GM23338 (cell line): ENCODE results near the gene ZNF717. TPM values are rescaled to one million over a fixed set of nuclear protein-coding genes. Genes with fewer than 3 reads are reported as not detected.
"Not testable (repeated sequence)": the region's sequence is repeated elsewhere in the genome, so short reads cannot be mapped to it uniquely, and the experiment has no call there.

Experiments used
- ATAC-seq: fragments of 200-7000 bp; cut with Tn5 transposase; 3 replicates; pipeline ENCODE4 v1.9.1; 2020
- DNase-seq: peaks from one replicate; pipeline ENCODE4 v3.0.0-alpha.2; 2015; ENCODE audit warnings: low spot score
- H2AFZ ChIP-seq: fragments of 200-600 bp; sonication (generic); 2 replicates; pipeline ENCODE4 v1.8.0; 2016; ENCODE audit warnings: antibody characterized with exemption, mild to moderate bottlenecking, moderate library complexity
- H3F3A ChIP-seq: fragments of 200-600 bp; sonication (generic); replicated peaks from 2 replicates; pipeline ENCODE4 v1.8.0; 2017; ENCODE audit warnings: antibody characterized with exemption, mixed run types, low read depth
- H3K27ac ChIP-seq: fragments of 200-600 bp; sonication (generic); 2 replicates; pipeline ENCODE4 v1.6.1; 2016; ENCODE audit warnings: low read depth
- H3K27me3 ChIP-seq: fragments of 200-600 bp; sonication (generic); 2 replicates; pipeline ENCODE4 v1.8.0; 2016; ENCODE audit warnings: mild to moderate bottlenecking, mixed run types, moderate library complexity; ENCODE audit not compliant: insufficient read depth
- H3K36me3 ChIP-seq: fragments of 200-600 bp; sonication (generic); 2 replicates; pipeline ENCODE4 v1.8.0; 2016; ENCODE audit warnings: mild to moderate bottlenecking; ENCODE audit not compliant: insufficient read depth
- H3K4me1 ChIP-seq: fragments of 200-600 bp; sonication (generic); 2 replicates; pipeline ENCODE4 v1.8.0; 2016; ENCODE audit warnings: mild to moderate bottlenecking, moderate library complexity; ENCODE audit not compliant: insufficient read depth
- H3K4me2 ChIP-seq: fragments of 200-600 bp; sonication (generic); 2 replicates; pipeline ENCODE4 v1.7.1; 2017; ENCODE audit warnings: mixed run types
- H3K4me3 ChIP-seq: fragments of 200-600 bp; sonication (generic); 2 replicates; pipeline ENCODE4 v1.6.1; 2016; ENCODE audit warnings: mixed run types
- H3K79me2 ChIP-seq: fragments of 200-600 bp; sonication (generic); replicated peaks from 2 replicates; pipeline ENCODE4 v1.8.0; 2017; ENCODE audit warnings: mild to moderate bottlenecking; ENCODE audit not compliant: insufficient read depth
- H3K9me2 ChIP-seq: fragments of 200-600 bp; sonication (generic); 2 replicates; pipeline ENCODE4 v1.8.0; 2017; ENCODE audit not compliant: insufficient read depth
- H4K20me1 ChIP-seq: fragments of 200-600 bp; sonication (generic); replicated peaks from 2 replicates; pipeline ENCODE4 v1.8.0; 2017; ENCODE audit warnings: mild to moderate bottlenecking; ENCODE audit not compliant: insufficient read depth
- H3K27ac Mint-ChIP-seq: 2 replicates; pipeline ENCODE4 v1.8.0; 2020; ENCODE audit warnings: inconsistent platforms, mild to moderate bottlenecking, moderate library complexity, mixed read lengths
- H3K27me3 Mint-ChIP-seq: 3 replicates; pipeline ENCODE4 v1.8.0; 2022; ENCODE audit warnings: low read depth, mild to moderate bottlenecking, moderate library complexity, mixed read lengths, inconsistent platforms; ENCODE audit not compliant: insufficient read depth, poor library complexity
- H3K36me3 Mint-ChIP-seq: 3 replicates; pipeline ENCODE4 v1.8.0; 2021; ENCODE audit warnings: low read depth, mild to moderate bottlenecking, inconsistent platforms, moderate library complexity, mixed read lengths
- H3K4me1 Mint-ChIP-seq: 3 replicates; pipeline ENCODE4 v1.8.0; 2020; ENCODE audit warnings: mild to moderate bottlenecking, inconsistent platforms, mixed read lengths
- H3K4me3 Mint-ChIP-seq: 3 replicates; pipeline ENCODE4 v1.8.0; 2021; ENCODE audit warnings: moderate library complexity, mild to moderate bottlenecking, inconsistent platforms, mixed read lengths
- H3K9me3 Mint-ChIP-seq: 3 replicates; pipeline ENCODE4 v1.8.0; 2020; ENCODE audit warnings: moderate library complexity, mild to moderate bottlenecking, inconsistent platforms, mixed read lengths
- POLR2AphosphoS5 ChIP-seq: IDR thresholded peaks from 2 replicates; pipeline ENCODE4 v1.6.1; 2016; ENCODE audit warnings: antibody characterized with exemption, low read depth
- long read RNA-seq: library from polyadenylated mRNA; unstranded; transcript quantifications from one replicate; pipeline ENCODE4 v2.0.0, GENCODE V29; 2020; ENCODE audit not compliant: unreplicated experiment
- polyA plus RNA-seq: library from polyadenylated mRNA; unstranded; fragments of >200 nt; fragmentation: Nextera tagmentation; extraction: Ambion mirVana; gene quantifications from 2 replicates; pipeline ENCODE4 v1.2.1, GENCODE V29; 2016
- total RNA-seq: library from RNA; depleted of rRNA; stranded (reverse); fragments of >200 nt; shearing (Covaris generic); gene quantifications from 2 replicates; pipeline ENCODE4 v1.2.3, GENCODE V29; 2014; rRNA removed
- TF ChIP-seq, protein P1 (sequence below), 2 experiments: fragments of 200-600 bp in 1 of 2; sonication (generic) in 1 of 2; conservative IDR thresholded peaks; 2 replicates each; pipeline versions ENCODE4 v1.5.1 to v1.6.1; 2016 to 2017; ENCODE audit warnings: antibody characterized with exemption in 2 of 2, low read depth in 2 of 2, mild to moderate bottlenecking in 2 of 2, moderate library complexity in 1 of 2

Gene ZNF717
- 15.3 and 15.7 TPM in 2 replicates for total RNA-seq
- 7.5 and 7.7 TPM in 2 replicates for polyA plus RNA-seq
- long read RNA-seq, result 0 reads

DNA sequence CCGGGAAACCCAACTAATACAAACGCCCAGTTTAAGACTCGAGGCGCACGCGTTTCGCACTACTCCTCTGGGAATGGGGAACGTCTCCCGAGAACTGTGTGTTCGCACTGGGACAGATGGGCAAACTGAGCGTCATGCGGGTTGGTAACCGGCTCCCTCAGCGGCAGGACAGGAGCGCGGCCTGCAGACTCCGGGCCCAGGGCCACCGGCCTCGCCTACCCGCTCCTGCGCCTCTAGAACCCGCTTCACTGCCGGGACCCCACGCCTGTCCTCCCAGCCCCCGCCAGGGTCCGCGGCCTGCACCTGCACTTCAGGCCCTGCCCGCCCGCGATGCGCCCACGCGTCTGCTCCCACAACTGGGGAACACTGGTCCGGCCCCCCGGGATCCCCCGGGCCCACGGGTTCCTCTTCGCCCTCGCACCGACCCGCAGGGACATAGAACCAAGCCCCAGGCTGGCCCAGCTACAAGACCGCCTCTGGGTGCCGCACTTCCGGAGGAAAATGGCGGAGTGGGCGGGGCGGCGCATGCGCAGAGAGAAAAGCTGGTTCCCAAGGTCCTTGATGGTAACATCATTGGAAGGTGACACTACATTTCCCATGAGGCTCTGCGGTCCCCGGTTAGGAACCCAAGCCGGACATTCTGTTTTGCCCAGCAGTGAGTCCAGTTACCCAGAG is at the start of gene ZNF717:
Gene ZNF717 (minus strand): TSS at position 469 of the 675 bp plus-strand sequence. CDS start 2,187 bp downstream, outside the sequence.
- peak within 1 kb of the TSS; percentile 71 for H3K4me3 Mint-ChIP-seq
- not testable (repeated sequence) for H3K27me3 ChIP-seq, H4K20me1 ChIP-seq, H3K4me1 Mint-ChIP-seq, H3K4me1 ChIP-seq, H3K36me3 ChIP-seq, H3K27me3 Mint-ChIP-seq, ATAC-seq, H3F3A ChIP-seq, H3K27ac ChIP-seq, H2AFZ ChIP-seq, H3K27ac Mint-ChIP-seq, H3K79me2 ChIP-seq, H3K9me2 ChIP-seq
- peak; percentile 50 for DNase-seq
- peaks cover 71% of the 10 kb centered on the region for H3K9me3 Mint-ChIP-seq
- Histone ChIP-seq H3K4me2 (peak within 1 kb of the TSS; percentile 72), H3K4me3 (peak within 1 kb of the TSS; percentile 56)
- H3K36me3 Mint-ChIP-seq, result peaks cover 61% of the 10 kb centered on the region
- peak; percentile 58 for TF ChIP-seq POLR2AphosphoS5

DNA sequence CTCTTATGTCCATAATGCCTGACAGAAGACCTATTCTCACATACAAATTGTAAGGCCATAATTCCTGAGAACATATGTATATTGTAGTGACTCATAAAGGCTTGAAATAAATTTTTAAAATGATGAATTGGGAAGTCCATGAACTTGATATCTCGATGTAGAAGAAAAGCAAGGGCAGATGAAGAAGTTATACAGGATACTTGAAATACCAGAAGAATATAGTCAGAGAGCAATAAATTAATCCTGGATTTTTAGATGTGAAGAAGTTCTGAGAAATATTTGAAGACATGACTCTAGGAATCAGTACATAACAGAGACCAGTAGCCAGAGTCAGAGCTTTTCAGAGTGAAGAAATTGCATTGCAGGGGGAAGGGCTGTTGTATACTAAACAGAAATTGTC is 45.7 kb upstream of the ZNF717 start:
- H3K4me2 ChIP-seq, H4K20me1 ChIP-seq, H3F3A ChIP-seq, H3K27me3 Mint-ChIP-seq, H3K79me2 ChIP-seq, H2AFZ ChIP-seq, H3K4me3 ChIP-seq, H3K36me3 ChIP-seq, H3K4me1 Mint-ChIP-seq, ATAC-seq, H3K4me3 Mint-ChIP-seq, H3K27ac ChIP-seq, DNase-seq, H3K27me3 ChIP-seq, H3K9me2 ChIP-seq, H3K27ac Mint-ChIP-seq, H3K4me1 ChIP-seq: not testable (repeated sequence)
- Mint-ChIP-seq H3K9me3 (peaks cover 23% of the 10 kb centered on the region), H3K36me3 (peaks cover 24% of the 10 kb centered on the region)

DNA sequence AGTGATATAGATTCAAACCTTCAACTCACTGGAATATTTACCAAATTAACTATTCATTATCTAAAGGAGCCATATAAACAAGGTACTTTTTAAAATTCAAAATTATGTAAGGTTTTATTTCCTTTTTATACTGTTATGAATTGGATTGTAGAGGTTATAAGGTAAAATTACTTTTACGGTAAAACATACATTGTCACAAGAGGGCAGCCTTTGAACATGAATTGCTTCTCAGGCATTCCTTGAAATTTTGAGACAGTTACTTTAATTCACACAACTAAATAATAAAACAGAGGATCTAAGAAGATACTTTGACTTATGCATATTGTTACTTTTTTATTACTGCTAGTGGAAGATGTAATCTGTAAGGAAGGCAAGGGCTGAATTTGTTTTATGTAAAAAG is 32.7 kb upstream of the ZNF717 start:
- not testable (repeated sequence) for H3K79me2 ChIP-seq, ATAC-seq, H4K20me1 ChIP-seq, H3K27ac ChIP-seq, H3K4me3 ChIP-seq, H3K27me3 Mint-ChIP-seq, H3K36me3 ChIP-seq, DNase-seq, H2AFZ ChIP-seq, H3K27ac Mint-ChIP-seq, H3K36me3 Mint-ChIP-seq, H3F3A ChIP-seq, H3K9me3 Mint-ChIP-seq, H3K27me3 ChIP-seq, H3K9me2 ChIP-seq
- H3K4me1 Mint-ChIP-seq, result peaks cover 64% of the 10 kb centered on the region
- Histone ChIP-seq H3K4me1 (peaks cover 57% of the 10 kb centered on the region), H3K4me2 (peak overlapping the region; percentile 33; the same call in 1 of the 2 replicates)
- H3K4me3 Mint-ChIP-seq, result 0 out of 3 replicates have a peak overlapping the region, but pooled peaks have one; percentile 0
- TF ChIP-seq, protein P1, sequence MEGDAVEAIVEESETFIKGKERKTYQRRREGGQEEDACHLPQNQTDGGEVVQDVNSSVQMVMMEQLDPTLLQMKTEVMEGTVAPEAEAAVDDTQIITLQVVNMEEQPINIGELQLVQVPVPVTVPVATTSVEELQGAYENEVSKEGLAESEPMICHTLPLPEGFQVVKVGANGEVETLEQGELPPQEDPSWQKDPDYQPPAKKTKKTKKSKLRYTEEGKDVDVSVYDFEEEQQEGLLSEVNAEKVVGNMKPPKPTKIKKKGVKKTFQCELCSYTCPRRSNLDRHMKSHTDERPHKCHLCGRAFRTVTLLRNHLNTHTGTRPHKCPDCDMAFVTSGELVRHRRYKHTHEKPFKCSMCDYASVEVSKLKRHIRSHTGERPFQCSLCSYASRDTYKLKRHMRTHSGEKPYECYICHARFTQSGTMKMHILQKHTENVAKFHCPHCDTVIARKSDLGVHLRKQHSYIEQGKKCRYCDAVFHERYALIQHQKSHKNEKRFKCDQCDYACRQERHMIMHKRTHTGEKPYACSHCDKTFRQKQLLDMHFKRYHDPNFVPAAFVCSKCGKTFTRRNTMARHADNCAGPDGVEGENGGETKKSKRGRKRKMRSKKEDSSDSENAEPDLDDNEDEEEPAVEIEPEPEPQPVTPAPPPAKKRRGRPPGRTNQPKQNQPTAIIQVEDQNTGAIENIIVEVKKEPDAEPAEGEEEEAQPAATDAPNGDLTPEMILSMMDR (conservative IDR thresholded peaks at IDR 0.05; ENCODE audit: low read depth in 2 of 2), result peak; percentile 53 to 77
